ENCODE results near the gene SZT2.
"Not testable (repeated sequence)": the region's sequence is repeated elsewhere in the genome, so short reads cannot be mapped to it uniquely, and the experiment has no call there.

Gene SZT2

DNA sequence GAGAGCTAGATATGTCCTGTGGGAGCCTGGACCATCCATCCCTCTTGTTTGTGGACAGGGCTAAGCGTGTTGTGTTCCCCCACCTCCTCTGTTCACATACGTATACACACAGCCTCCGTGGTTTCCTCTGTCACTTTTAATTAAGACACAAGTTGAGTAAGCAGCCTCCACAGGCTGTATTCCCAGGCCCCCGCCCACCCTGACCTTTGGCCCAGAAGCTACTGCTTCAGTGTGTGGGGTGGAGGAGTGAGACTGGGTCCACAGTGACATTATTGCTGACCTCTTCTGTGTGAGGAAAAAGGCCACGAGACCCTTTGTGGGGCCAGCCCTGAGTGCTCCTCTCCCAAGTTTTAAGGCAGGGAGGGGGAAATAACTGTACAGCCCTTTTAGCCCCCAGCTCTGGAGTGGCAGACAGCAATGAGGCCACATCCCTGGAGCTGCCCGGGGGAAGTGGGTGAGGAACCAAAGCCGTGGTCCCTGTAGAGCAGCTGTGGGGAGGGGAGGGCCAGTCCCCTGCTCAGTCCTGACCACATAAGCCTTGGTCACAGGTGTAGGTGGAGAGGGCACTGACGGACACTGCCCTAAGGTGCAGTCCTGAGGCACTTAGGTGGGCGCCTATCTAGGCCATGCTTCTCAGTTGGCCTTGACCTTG lies 26.3 kb upstream of the SZT2 start:
- DNase-seq (ENCODE audit: low read depth, low spot score): no peak

- DNase-seq (ENCODE audit: low read depth, low spot score): no peak
These were observed 25.7 kb upstream of the SZT2 start for GRCh38 chr1:43363935-43364525.

GRCh38 chr1:43365678-43366077 lies 24.0 kb upstream of the SZT2 start:
- no peak for DNase-seq (ENCODE audit: low read depth, low spot score)

DNA sequence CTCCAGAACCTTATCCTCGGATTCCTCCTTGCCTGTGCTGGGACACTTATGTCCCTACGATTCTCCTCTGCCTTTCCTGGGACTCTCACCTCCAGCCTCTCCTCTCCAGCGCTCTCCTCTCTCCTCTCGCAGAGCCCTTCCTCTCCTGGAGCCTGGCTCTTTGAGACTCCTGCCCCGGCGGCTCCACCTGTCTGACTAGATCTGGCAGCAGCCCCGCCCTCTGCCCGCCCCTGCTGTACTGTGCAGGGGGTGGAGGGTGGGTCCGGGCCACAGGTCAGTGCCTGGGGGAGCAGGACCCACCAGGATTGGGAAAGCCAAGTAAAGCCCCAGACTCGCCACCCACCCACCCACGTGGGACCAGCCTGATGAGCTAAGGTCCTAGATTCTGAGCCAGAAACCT lies 23.5 kb upstream of the SZT2 start:
- DNase-seq (ENCODE audit: low read depth, low spot score): no peak

DNA sequence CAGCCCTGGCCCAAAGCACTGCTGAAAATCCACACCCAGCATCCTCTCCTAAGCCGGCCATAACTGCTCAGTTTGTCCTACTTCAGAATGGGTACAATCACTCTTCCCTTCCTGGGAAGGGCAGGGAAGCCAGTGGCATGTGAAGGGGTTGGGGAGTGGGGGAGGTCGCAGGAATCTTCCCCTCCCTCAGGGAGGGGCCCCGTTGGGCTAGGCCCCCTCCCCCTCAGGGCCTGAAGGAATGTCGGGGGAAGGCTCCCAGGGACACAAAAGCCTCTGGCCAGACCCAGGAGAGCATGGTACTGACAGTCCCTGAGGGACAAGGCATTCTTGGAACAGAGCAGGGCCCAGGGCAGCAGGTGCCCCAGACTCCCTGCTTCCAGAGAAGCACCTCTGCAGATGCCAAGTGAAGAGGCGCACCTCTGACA lies 23.1 kb upstream of the SZT2 start:
- DNase-seq (ENCODE audit: low read depth, low spot score): no peak

DNA sequence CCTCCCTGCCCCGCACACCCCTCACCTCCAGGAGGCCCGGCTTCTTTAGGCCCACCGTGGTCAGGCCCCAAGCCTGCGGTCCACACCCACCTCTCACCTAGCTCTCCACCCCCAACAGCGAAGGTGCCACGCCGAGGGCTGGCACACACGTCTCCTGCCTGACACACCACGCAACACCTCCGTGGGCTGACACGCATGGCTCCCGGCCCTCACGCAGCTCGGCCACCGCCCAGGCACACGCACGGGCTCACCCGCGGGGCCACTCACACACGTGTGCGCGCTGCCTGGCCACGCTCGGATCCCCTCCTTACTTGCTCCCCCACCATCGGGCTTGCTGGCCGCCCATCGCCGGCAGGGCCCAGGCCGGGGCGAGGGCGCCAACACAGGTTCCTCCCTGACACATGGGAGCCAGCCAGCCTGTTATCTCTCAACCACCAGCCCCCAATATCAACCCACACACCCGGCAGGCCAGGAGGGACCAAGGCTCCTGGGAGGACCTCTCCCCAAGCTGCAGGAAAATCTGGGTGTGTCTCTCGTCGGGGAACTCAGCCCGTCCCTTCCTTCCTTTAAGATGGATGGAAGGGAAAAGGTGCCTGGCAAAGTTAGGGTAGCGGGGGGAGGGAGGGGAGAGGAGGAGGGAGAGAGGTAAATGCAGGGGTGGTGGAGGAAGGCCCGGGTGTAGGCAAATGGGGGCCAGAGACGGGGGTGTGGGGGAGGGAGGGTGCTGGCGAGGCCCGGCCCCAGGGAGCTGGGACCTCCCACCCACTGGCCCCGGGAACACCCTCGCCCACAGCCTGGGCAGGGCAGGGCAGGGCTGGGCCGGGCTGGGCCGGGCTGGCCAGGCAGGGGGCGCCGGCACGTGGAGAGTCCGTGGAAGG lies 22.4 kb upstream of the SZT2 start:
- DNase-seq (ENCODE audit: low read depth, low spot score): no peak

DNA sequence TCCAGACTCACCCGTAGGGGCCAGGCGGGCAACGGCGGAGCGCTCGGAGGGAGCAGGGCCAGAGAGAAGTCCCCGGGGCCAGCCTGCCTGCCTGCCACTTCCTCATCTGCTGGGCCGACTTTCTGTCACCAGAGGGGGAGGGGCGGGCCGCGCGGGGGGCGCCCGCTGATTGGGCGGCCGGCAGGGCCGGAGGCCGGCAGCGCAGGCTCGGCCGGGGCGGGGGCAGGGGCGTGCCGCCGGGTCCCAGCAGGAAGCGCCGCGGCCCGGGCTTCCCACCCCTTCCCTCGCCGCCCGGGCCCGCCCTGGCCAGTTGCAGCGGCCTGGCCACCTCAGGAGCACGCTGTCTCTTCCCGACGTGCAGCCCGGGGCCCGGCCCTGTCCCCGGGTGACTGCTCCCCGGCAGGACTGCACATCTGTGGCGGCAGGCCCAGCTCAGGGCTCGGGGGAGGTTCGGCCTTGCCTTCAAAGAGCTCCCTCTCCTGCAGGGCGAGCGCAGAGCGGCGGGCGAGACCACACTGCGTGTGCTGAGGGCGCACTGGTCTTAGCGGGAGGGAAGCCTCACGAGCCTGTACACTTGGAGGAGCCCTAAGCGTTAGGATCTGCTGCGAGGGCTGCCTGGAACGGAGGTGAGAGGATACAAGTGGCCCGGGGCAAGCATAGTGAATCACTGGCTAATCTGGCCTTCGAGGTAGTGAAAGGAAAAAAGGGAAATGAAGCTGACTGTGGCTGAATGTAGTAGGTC lies 21.6 kb upstream of the SZT2 start, which contains the start of gene ELOVL1:
Gene ELOVL1, minus strand, starts transcription at position 108 of the 742 bp plus-strand sequence. CDS start 2,402 bp downstream, outside the sequence.
- DNase-seq (ENCODE audit: low read depth, low spot score): peak; percentile 96

- no peak for DNase-seq (ENCODE audit: low read depth, low spot score)
These were observed 21.1 kb upstream of the SZT2 start for GRCh38 chr1:43368646-43369020.

DNA sequence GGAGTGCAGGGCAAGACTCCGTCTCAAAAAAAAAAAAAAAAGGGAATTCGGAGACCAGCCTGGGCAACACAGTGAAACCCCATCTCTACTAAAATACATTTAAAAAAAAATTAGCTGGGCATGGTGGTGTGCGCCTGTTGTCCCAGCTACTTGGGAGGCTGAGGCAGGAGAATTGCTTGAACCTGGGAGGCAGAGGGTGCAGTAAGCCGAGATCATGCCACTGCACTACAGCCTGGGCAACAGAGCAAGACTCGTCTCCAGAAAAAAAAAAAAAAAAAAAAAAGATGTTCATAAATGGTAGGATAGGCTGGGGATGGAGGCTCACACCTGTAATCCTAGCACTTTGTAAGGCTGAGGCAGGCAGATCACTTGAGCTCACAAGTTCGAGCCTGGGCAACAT lies 19.9 kb upstream of the SZT2 start:
- not testable (repeated sequence) for DNase-seq (ENCODE audit: low read depth, low spot score)

DNA sequence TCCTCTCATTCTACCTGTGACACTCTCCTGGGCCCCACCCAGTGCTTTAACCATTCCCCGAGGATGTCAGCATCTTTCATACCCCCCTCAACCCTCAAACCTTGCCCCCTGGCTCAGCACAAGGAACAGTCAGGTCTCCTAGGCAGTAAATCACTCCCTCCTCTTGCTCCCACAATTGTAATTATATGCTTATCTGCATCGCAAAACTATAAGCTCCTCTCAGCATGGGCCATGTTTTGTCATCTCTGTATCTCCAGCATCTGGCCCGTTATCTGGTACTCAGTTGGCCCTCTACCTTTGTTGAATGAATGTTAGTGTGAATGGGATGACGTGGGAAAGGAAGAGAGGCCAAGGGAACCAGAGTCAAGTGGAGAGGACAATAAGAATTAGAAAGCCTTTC lies 19.1 kb upstream of the SZT2 start:
- no peak for DNase-seq (ENCODE audit: low read depth, low spot score)

DNA sequence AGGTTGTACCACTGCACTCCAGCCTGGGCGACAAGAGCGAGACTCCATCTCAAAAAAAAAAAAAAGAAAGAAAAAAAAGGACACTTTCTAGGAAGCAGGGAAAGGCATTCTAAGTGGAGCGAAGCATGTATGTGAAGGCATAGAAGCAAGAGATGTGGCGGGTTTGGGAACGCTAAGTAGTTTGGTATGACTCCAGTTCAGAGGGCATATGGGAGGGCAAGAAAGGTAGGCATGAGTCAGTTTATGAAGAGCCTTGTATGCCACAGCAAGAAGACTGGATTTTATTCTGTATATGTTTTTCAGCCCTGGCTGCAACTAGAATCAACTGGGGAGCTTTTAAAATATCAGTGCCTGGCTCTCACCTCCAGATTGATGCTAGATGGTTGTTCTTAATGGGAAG lies 17.5 kb upstream of the SZT2 start:
- DNase-seq (ENCODE audit: low read depth, low spot score): no peak

DNA sequence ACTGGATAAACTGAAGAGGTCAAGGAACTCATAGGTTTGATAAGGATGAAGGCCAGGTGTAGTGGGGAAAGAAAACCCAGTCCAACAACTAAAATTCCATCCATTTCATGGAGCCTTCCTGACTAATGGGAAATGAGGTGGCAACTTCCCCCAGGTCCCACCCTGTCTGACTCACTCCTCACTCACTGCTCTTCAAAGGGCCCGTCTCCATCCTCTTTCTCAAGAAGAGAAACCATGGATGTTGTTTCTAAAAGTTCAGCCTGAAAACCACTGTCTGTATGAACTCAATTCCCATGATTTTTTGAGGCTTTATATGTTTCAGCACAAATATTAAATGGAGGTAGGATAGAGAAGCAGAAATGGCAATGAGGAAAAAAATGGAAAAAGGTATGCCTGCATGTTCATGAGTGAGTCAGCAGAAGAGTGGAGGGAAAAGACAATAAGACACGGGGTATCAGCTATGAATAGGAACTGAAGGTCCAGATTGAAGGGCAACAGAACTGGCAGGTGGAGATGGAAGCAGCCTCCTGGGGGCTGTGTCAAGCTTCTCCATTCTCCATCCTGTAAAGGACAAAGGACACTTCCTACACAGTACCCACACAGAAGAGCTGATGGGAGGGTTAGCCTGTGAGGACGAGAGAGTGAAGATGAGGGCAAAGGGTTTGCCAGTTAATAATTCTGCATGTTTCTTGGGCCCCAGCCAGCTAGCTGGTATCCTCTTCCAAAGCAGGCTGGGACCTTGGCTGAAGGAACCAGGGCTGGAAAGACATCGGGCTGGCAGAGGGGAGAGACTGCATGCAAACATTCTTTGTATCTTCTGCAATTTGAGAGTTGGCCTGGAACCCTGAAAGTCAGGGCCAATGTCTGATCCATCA lies 16.4 kb upstream of the SZT2 start:
- peak; percentile 61 for DNase-seq (ENCODE audit: low read depth, low spot score)

- DNase-seq (ENCODE audit: low read depth, low spot score): no peak
These were observed 12.9 kb upstream of the SZT2 start for GRCh38 chr1:43376723-43377235.

- DNase-seq (ENCODE audit: low read depth, low spot score): no peak
These were observed 11.9 kb upstream of the SZT2 start for GRCh38 chr1:43377831-43378230.

- DNase-seq (ENCODE audit: low read depth, low spot score): no peak
These were observed 10.2 kb upstream of the SZT2 start for GRCh38 chr1:43379476-43379875.

- no peak for DNase-seq (ENCODE audit: low read depth, low spot score)
These were observed 8.1 kb upstream of the SZT2 start for GRCh38 chr1:43381612-43382011.

DNA sequence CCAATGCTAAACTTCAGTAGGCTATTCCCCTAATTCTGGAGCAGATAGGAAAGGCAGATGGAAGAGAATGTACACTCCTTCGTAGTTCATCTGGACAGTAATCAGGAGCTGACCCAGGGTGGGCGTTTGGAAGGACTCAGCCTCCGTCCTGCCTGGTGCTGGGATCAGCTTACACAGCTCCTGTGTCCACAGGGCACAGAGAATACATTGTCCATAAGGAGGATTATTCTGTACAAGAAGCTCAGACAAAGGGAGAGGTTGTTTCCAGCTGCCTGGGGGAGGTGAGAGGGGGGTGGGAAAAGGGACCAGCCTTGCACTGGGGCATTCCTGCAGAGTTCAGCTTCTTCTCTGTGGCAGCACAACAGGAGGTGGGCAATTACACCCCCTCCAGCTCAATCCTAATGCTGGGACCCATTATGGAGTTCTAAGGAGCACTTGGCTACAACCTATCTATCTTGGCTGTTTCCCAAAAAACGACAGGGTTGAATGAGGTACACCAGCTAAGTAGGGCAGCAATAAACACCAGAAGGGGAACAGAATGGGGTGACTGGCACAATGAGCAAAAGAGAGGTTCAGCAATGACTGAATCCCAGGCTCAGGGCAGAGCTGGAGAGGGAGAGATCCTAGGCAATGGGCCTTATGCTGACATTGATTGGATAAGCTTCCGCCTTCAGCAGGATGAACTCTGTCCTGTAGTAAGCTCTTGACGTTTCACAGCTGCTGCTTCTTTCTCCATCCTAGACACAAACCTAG lies 7.5 kb upstream of the SZT2 start:
- DNase-seq (ENCODE audit: low read depth, low spot score): no peak

- peak; percentile 32 for DNase-seq (ENCODE audit: low read depth, low spot score)
These were observed 6.2 kb upstream of the SZT2 start for GRCh38 chr1:43383449-43383848.

- no peak for DNase-seq (ENCODE audit: low read depth, low spot score)
These were observed 3.0 kb upstream of the SZT2 start for GRCh38 chr1:43386676-43387075.

GRCh38 chr1:43387976-43388599 lies 1.6 kb upstream of the SZT2 start:
- no peak for DNase-seq (ENCODE audit: low read depth, low spot score)

Data from astrocyte of the hippocampus (primary cell).